HTERT RPE-1 (cell line): ENCODE data around the gene GALNT12.

Experiments
- in situ Hi-C: fragments of 300-500 bp; cut with MboI; formaldehyde crosslinking; loops from 4 replicates; pipeline ENCODE4 v1.14.3; 2020; ENCODE audit warnings: low sequenced_read_pairs

Gene GALNT12

DNA sequence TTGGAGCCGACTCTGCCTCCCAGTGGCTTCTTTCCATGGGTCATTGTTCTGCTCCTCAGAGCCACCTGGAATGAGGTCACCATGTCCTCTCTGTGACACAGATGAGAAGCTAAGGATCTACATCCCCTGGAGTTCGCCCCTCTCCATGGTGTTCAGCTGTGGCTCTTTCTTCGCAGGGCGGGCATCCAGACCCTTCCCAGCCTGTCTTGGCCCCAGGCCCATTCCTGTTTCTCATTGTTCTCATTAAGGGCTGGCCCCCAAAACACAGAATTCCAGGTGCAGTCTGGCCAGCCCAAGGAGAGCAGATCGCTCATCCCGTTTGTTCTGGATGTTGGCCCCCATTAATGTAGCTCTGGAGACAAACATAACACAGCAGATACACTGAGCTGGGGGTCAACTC lies 69.8 kb downstream of the GALNT12 start:
- in situ Hi-C loops, result no loop called here

DNA sequence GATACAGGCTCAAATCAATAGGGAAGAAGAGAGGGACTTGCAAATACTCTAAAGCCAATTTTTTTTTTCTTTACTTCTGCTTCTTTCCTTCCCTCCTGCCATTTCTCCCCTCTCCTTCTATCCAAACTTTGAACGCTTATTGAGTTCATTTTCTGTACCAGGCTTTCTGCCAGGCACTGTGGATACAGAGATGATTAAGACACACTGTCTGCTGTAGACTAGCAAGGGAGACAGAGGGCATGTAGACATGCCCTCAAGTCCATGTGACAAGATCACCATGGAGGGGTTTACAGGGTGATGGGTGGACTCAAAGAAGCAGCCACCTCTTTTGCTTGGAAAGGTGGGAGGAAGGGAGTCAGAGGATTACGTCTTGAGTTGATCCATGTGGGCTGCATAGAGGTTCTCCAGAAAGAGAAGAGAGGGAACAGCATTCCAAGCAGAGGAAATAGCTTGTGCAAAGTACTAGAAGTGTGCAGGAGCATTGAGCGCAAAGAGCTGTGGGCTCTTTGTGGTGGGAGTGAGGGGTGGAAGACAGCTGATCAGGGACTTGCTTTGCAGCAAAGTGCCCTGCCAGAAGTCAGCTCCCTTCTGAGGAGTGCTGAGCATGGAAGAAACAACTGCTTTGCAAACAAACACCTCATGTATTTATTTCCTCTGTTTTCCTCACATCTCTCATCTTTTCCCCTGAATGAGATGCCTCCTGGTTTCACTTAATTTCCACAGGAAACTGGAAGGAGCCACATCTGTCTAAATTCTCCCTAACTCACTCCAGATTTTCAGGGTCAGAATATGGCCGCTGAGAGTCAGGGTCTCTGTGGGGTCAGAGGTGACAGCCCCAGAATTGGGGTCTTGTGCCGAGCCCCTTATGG lies 71.9 kb downstream of the GALNT12 start:
- in situ Hi-C loops, result no loop called here

GRCh38 chr9:98879963-98880310 lies 72.5 kb downstream of the GALNT12 start:
- in situ Hi-C loops, result no loop called here

GRCh38 chr9:98880311-98881015 lies 73.0 kb downstream of the GALNT12 start:
- in situ Hi-C loops, result no loop called here

- in situ Hi-C loops, result no loop called here
Measured at GRCh38 chr9:98881356-98881755, 73.9 kb downstream of the GALNT12 start.

- in situ Hi-C loops, result no loop called here
Measured at GRCh38 chr9:98881836-98882568, 74.5 kb downstream of the GALNT12 start.

DNA sequence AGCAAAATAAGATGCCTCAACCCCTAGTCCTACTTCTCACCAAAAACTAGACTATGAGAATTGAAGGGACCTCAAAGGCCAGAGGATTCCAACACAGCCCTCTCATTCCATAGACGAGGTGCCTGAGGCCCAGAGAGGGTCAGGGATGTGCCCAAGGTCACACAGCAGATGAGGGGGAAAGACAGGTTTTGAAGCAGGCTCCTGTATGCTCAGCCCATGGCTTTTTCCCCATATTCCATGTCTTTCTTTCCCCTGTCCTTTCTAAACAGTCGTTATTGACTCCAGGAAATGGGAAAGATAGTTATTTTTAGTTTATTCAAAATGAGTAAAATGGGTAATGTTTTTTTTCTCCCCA lies 75.1 kb downstream of the GALNT12 start:
- in situ Hi-C loops, result no loop called here

DNA sequence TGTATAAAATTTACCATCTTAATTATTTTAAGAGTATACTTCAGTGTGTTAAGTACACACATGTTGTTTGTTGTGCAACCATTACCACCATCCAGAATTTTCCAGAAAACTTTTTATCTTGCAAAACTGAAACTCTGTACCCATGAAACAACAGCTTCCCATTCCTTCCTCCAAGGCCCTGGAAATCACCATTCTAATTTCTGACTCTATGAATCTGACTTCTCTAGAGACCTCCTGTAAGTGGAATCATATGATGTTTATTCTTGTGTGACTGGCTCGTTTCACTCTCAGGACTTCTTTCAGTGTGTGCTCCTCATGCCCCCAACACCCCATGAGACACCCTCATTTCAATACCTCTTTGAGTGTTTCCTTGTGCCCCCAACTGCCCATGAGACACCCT lies 75.8 kb downstream of the GALNT12 start:
- in situ Hi-C loops, result no loop called here

DNA sequence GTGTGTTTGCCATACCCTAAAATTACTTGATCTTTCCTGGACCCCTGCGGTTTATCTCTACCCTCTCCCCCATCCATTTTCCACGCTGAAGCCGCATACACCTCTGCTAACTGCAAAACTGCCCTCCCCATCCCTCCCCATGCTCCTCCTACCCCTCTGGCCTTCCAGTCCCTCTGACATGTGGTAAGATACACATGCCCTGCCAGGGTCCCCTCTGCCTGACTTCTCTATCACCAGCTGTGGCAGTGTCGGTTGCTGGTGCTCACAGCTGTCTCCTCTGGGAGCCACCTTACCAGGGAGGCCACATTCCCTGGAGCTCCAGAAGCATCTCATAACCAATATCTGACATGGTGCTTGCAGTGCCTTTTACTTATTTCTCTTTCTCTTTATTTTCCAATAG lies 77.4 kb downstream of the GALNT12 start:
- in situ Hi-C loops, result no loop called here

DNA sequence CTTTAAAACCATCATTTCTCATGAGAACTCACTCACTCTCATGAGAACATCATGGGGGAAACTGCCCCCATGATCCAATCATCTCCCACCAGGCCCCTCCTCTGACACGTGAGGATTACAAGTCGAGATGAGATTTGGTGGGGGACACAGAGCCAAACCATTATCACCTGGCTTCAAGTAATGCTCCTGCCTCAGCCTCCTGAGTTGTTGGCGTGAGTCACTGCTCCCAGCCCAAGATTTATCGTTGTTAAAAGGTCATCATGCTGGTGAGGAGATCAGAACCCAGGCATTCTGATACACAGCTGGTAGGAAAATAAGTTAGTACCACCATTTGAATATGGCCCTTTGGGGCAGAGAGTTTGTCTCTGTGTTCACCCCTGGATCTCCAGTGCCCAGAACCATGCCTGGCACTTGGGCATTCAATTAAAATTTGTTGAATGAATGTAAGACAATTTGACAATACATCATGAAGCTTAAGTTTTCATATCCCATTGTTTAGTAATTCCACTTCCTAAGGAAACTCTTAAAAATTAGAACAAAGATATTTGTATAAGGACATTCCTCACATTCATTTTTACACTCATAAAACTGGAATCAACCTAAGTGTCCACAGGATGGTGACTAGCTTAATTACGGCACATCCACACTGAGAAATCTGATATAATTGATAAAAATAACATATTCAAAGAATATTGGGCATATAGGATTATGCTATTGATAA lies 78.3 kb downstream of the GALNT12 start:
- in situ Hi-C loops, result no loop called here

GRCh38 chr9:98886691-98887229 lies 79.3 kb downstream of the GALNT12 start:
- in situ Hi-C loops, result no loop called here

DNA sequence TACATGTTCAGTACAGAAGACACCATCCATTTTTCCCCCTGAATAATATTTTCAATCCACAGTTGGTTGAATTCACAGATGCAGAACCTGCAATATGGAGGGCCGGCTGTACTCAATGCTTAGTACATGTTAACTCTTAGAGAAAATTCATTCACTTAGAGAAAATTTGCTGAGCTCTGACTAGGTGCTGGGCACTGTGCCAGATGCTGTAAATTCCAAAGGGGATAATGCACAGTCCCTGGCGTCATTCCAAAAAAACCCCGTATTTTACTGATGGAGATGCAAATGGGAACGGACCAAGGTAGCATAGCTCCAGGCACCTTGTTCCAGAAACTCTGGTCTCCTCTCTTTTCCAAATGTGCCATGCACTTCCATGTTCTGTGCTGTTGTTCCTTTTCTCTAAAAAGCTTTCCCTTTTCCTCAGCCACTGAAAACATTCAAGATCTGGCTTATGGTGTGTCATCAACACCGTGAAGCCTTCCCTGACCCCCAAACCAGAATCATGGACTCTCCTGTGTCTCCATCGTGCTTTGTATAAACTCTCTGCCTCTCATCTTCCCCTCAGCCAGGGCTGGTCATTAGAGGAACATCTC lies 80.5 kb downstream of the GALNT12 start:
- in situ Hi-C loops, result no loop called here

DNA sequence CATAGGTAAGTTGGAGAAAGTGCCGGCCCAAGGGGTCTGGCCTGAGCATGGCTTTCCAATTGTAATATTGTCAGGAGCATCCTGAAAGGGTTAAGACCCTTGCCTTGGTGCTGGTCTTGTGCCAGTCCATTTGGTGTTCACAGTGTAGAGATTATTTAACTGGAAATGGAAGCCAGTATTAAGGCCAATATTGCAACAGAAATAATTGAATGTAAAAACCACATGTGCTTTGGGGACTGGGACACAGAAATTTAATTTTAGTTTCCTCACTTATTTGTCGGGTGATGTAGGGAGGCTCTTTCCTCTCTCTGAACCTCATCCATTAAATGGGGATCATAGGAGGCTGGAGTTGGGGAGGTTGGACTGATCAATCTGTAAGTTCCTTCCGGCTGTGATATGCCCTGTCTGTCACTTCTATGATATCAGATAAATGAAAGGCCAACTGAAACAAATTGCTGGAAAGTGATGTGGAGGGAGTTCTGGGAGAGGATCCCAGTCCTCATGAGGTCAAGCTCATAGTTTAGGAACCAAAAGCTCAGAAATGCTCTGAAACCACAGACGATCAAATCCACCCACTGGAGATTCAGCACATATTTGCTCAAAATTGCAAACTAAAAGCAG lies 81.4 kb downstream of the GALNT12 start:
- in situ Hi-C loops, result no loop called here

DNA sequence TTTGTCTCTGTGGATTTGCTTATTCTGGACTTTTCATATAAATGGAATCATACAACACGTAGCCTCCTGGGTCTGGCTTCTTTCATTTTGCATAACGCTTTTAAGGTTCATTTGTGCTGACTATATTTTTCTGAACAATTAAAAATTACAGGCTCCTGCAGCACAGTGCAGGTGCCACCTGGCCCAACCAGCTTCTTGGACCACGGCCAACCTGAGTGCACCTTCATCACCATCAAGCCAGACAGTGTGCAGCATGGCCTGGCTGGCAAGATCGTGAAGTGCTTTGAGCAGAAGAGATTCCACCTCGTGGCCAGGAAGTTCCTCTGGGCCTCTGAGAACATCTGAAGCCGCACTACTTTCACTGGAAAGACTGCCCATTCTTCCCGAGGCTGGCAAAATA lies 82.8 kb downstream of the GALNT12 start:
- in situ Hi-C loops, result no loop called here

DNA sequence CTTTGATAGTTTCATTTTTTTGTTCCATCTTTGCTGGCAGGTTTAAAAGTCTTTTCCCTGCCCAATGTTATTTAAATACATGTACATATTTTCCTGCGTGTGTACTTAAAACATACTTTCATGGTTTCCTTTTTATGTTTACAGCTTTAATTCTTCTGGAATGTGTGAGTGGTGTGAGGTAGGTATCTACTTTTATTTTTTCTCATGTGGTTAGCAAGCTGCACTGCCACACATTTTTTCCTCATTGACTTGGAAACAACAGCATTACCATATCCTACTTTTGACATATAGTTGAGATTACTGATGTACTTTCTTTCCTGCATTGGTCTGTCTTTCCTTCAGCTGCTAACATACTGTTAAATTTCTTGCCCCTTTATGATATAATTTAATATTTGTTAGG lies 84.8 kb downstream of the GALNT12 start:
- in situ Hi-C loops, result no loop called here

DNA sequence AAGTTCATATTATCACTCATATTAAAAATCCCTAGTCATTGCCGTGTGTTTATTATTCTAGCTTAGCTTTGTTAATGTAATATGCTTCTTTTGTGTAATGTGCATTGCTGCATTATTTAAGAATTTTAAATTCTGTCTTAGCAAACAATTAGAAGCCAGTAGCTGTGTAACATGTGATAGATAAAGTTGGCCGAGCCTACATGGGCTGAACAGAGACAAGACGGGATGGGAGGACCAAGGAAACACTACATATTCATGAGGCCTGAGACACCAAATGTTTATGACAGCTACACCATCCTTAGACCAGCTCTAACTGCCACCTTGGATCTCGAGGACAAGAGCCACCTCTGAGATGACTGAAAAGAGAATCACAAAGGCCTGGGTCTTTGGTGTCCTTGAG lies 85.2 kb downstream of the GALNT12 start:
- in situ Hi-C loops, result no loop called here

DNA sequence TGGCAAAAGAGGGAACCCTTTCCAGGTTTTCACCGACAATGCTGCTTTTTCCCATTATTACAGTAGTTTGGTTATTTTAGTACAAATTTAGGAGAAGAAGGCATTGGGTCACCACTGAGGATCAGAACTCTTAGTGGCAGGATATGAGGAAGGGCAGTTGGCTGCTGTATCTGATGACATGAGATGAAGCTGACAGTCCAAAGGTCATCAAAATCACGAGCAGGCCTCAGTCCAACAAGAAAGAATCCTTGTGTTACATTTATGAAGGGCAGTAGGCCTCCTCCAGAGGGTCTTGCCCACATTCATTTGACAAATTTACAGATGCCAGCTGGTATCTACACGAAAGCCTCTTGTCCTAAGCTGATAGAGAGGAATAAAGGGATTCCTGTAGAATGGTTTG lies 86.7 kb downstream of the GALNT12 start:
- in situ Hi-C loops, result no loop called here

DNA sequence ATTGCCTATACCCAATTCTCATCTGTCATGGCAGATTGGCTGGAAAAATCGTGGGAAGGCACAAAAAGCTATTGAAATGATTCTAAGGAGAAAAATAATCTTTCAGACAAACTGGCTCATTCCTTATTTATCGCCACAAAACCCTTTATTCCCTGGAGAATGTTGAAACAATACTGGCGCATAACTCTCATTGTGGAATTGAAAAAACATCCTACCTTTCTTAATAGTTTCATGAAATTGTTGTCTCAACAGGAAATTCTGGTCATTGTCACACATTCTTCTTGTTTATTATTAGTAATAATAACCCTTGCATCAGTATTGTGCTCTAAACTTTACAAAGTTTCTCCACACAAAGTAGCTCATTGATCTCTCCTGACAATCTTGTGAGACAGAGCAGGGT lies 87.3 kb downstream of the GALNT12 start:
- in situ Hi-C loops, result no loop called here

DNA sequence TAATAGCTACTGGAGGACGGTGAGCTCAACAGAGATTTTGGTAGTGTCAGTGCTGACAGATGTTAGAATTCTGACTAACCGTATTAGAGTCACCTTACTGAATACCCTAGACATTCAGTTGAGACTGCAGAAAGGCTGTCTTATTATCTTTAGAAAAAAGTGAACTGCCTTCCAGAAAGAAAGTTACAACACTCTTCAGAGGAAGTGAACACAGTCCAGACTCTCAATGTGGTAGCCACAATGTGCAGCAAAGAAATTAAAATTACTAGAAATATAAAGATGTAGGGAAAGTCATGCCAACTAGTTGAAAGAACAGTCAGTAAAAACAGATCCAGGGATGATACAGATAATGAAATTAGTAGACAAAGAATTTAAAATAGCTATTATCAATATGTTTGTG lies 89.2 kb downstream of the GALNT12 start:
- in situ Hi-C loops, result no loop called here

GRCh38 chr9:98897745-98898144 lies 90.3 kb downstream of the GALNT12 start:
- in situ Hi-C loops, result no loop called here
